Midbrain (tissue), 1 donor: ENCODE measurements around the gene ZBTB12.
"Not testable (repeated sequence)": the region's sequence is repeated elsewhere in the genome, so short reads cannot be mapped to it uniquely, and the experiment has no call there.

ENCODE experiments used
- DNase-seq: peaks from one replicate; lab custom pipeline; 2025; lab: John Stamatoyannopoulos, UW

The ZBTB12 gene

GRCh38 chr6:31901953-31902643, at the start of gene ZBTB12:
TSS of gene ZBTB12 (minus strand) at chr6:31902086. CDS start at chr6:31901305, 781 bp downstream.
- peak; percentile 96 for DNase-seq

GRCh38 chr6:31949926-31950548, 48.2 kb upstream of the ZBTB12 start:
- no peak for DNase-seq

GRCh38 chr6:31948753-31949413, 47.0 kb upstream of the ZBTB12 start:
- no peak for DNase-seq

- no peak for DNase-seq
Observed at GRCh38 chr6:31948306-31948705, 46.4 kb upstream of the ZBTB12 start.

- no peak for DNase-seq
Observed at GRCh38 chr6:31947864-31948263, 46.0 kb upstream of the ZBTB12 start.

GRCh38 chr6:31947070-31947675, 45.3 kb upstream of the ZBTB12 start:
- DNase-seq = no peak

- DNase-seq = no peak
Observed at GRCh38 chr6:31946370-31946885, 44.5 kb upstream of the ZBTB12 start.

GRCh38 chr6:31945507-31946369, 43.9 kb upstream of the ZBTB12 start, which contains the start of gene CFB:
TSS of gene CFB (plus strand) at chr6:31946095. CDS start at chr6:31946222, 127 bp downstream.
- no peak for DNase-seq

- DNase-seq = no peak
Observed at GRCh38 chr6:31945154-31945506, 43.2 kb upstream of the ZBTB12 start.

- DNase-seq = no peak
Observed at GRCh38 chr6:31943742-31944141, 41.9 kb upstream of the ZBTB12 start.

GRCh38 chr6:31940256-31940664, 38.4 kb upstream of the ZBTB12 start:
- no peak for DNase-seq

GRCh38 chr6:31935823-31936222, 33.9 kb upstream of the ZBTB12 start:
- DNase-seq = no peak

- no peak for DNase-seq
Observed at GRCh38 chr6:31935021-31935420, 33.1 kb upstream of the ZBTB12 start.

- no peak for DNase-seq
Observed at GRCh38 chr6:31933537-31933936, 31.7 kb upstream of the ZBTB12 start.

GRCh38 chr6:31932137-31932536, 30.3 kb upstream of the ZBTB12 start:
- DNase-seq = not testable (repeated sequence)

- no peak for DNase-seq
Observed at GRCh38 chr6:31930962-31931361, 29.1 kb upstream of the ZBTB12 start.

GRCh38 chr6:31928672-31928939, 26.7 kb upstream of the ZBTB12 start:
- no peak for DNase-seq

- DNase-seq = no peak
Observed at GRCh38 chr6:31927863-31928671, 26.2 kb upstream of the ZBTB12 start.

GRCh38 chr6:31927242-31927862, 25.5 kb upstream of the ZBTB12 start, which contains the start of gene C2:
TSS of gene C2 (plus strand) at chr6:31927717. CDS start at chr6:31927753, 36 bp downstream.
- DNase-seq = no peak

- no peak for DNase-seq
Observed at GRCh38 chr6:31922942-31923341, 21.1 kb upstream of the ZBTB12 start.
